Astrocyte (in vitro differentiated cells and primary cell): ENCODE results near the gene TFAP2D. TPM values are rescaled to one million over a fixed set of nuclear protein-coding genes. Genes with fewer than 3 reads are reported as not detected.

Source experiments
- DNase-seq: peaks from one replicate; pipeline ENCODE4 v3.0.0-alpha.2; 2010; ENCODE audit warnings: low read depth
- FAIRE-seq: peaks from 2 replicates; lab custom pipeline; 2011; peaks lifted over from hg19 to GRCh38; lab: Jason Lieb, UNC
- H2AFZ ChIP-seq: 2 replicates; pipeline ENCODE4 v1.6.0; 2012; ENCODE audit warnings: low read depth, low read length, inconsistent platforms
- H3K27ac ChIP-seq: 2 replicates; pipeline ENCODE4 v1.5.1; 2011; ENCODE audit warnings: low read depth, low read length, inconsistent platforms
- H3K27me3 ChIP-seq: 2 replicates; pipeline ENCODE4 v1.6.0; 2011; ENCODE audit warnings: low read length, inconsistent platforms; ENCODE audit not compliant: insufficient read depth
- H3K36me3 ChIP-seq: 2 replicates; pipeline ENCODE4 v1.5.1; 2011; ENCODE audit warnings: low read length, inconsistent platforms; ENCODE audit not compliant: insufficient read depth
- H3K4me1 ChIP-seq: 2 replicates; pipeline ENCODE4 v1.5.1; 2011; ENCODE audit warnings: low read length, inconsistent platforms; ENCODE audit not compliant: insufficient read depth
- H3K4me2 ChIP-seq: 2 replicates; pipeline ENCODE4 v1.6.0; 2012; ENCODE audit warnings: low read length, inconsistent platforms
- H3K4me3 ChIP-seq: 2 replicates; pipeline ENCODE4 v1.5.1; 2011; ENCODE audit warnings: low read depth, mild to moderate bottlenecking, low read length, inconsistent platforms; ENCODE audit not compliant: insufficient read depth
- H3K79me2 ChIP-seq: 2 replicates; pipeline ENCODE4 v1.6.0; 2012; ENCODE audit warnings: mild to moderate bottlenecking, low read length, inconsistent platforms; ENCODE audit not compliant: insufficient read depth
- H3K9ac ChIP-seq: 2 replicates; pipeline ENCODE4 v1.6.0; 2012; ENCODE audit warnings: mild to moderate bottlenecking, low read length, inconsistent platforms
- H3K9me3 ChIP-seq: 2 replicates; pipeline ENCODE4 v1.5.1; 2012; ENCODE audit warnings: low read depth, mild to moderate bottlenecking, low read length, inconsistent platforms; ENCODE audit not compliant: insufficient read depth
- H4K20me1 ChIP-seq: 2 replicates; pipeline ENCODE4 v1.6.0; 2012; ENCODE audit warnings: low read length, inconsistent platforms; ENCODE audit not compliant: insufficient read depth
- H3K27ac Mint-ChIP-seq: one replicate; pipeline ENCODE4 v1.8.0; 2021; ENCODE audit warnings: mild to moderate bottlenecking, mixed read lengths; ENCODE audit not compliant: unreplicated experiment
- H3K27me3 Mint-ChIP-seq: one replicate; pipeline ENCODE4 v1.8.0; 2021; ENCODE audit warnings: low read depth, mixed read lengths; ENCODE audit not compliant: unreplicated experiment
- H3K36me3 Mint-ChIP-seq: one replicate; pipeline ENCODE4 v1.8.0; 2021; ENCODE audit warnings: low read depth, mixed read lengths; ENCODE audit not compliant: unreplicated experiment
- H3K4me1 Mint-ChIP-seq: one replicate; pipeline ENCODE4 v1.8.0; 2021; ENCODE audit warnings: low read depth, mixed read lengths; ENCODE audit not compliant: unreplicated experiment
- H3K4me3 Mint-ChIP-seq: one replicate; pipeline ENCODE4 v1.8.0; 2021; ENCODE audit warnings: mild to moderate bottlenecking, moderate library complexity, mixed read lengths; ENCODE audit not compliant: unreplicated experiment
- H3K9me3 Mint-ChIP-seq: one replicate; pipeline ENCODE4 v1.8.0; 2021; ENCODE audit warnings: mild to moderate bottlenecking, mixed read lengths; ENCODE audit not compliant: unreplicated experiment
- CTCF ChIP-seq: IDR thresholded peaks from 2 replicates; pipeline ENCODE4 v1.5.1; 2011; ENCODE audit warnings: low read depth, mild to moderate bottlenecking, inconsistent platforms, low read length, moderate library complexity; ENCODE audit not compliant: insufficient read depth
- EZH2 ChIP-seq: IDR thresholded peaks from 2 replicates; pipeline ENCODE4 v1.6.1; 2012; ENCODE audit warnings: mild to moderate bottlenecking, low read length, inconsistent platforms; ENCODE audit not compliant: insufficient read depth
- total RNA-seq: library from RNA; stranded (reverse); gene quantifications from 2 replicates; pipeline ENCODE4 v1.2.1, GENCODE V29; 2021

The TFAP2D gene
- total RNA-seq, 1 donor from 2014 or later: not detected

- H3K4me2 ChIP-seq: no peak overlapping the region
- Mint-ChIP-seq H3K4me1 (no peaks in the 10 kb centered on the region), H3K27ac (no peak overlapping the region), H3K36me3 (no peaks in the 10 kb centered on the region), H3K4me3 (no peak overlapping the region), H3K9me3 (no peaks in the 10 kb centered on the region), H3K27me3 (peaks cover 18% of the 10 kb centered on the region)
- H4K20me1 ChIP-seq: no peaks in the 10 kb centered on the region
- DNase-seq: no peak
- H3K9ac ChIP-seq: no peak overlapping the region
- TF ChIP-seq EZH2: no peak
- no peak for TF ChIP-seq CTCF
- H3K79me2 ChIP-seq: no peaks in the 10 kb centered on the region
- H3K4me1 ChIP-seq: no peaks in the 10 kb centered on the region
- no peak overlapping the region for H3K4me3 ChIP-seq
- H3K27ac ChIP-seq: no peak overlapping the region
- no peaks in the 10 kb centered on the region for H3K36me3 ChIP-seq
- no peak for FAIRE-seq
- no peak overlapping the region for H2AFZ ChIP-seq
- H3K9me3 ChIP-seq: no peaks in the 10 kb centered on the region
- H3K27me3 ChIP-seq: no peaks in the 10 kb centered on the region
Observed at GRCh38 chr6:50734488-50734887, 21.2 kb downstream of the TFAP2D start.

- no peak overlapping the region for H3K27ac ChIP-seq
- FAIRE-seq (no peak), DNase-seq (no peak)
- H3K27me3 ChIP-seq: no peaks in the 10 kb centered on the region
- H3K9ac ChIP-seq: no peak overlapping the region
- Mint-ChIP-seq H3K4me3 (no peak overlapping the region), H3K9me3 (no peaks in the 10 kb centered on the region), H3K27me3 (peaks cover 3% of the 10 kb centered on the region), H3K36me3 (no peaks in the 10 kb centered on the region), H3K4me1 (no peaks in the 10 kb centered on the region), H3K27ac (no peak overlapping the region)
- no peaks in the 10 kb centered on the region for H3K9me3 ChIP-seq
- no peaks in the 10 kb centered on the region for H3K36me3 ChIP-seq
- no peaks in the 10 kb centered on the region for H4K20me1 ChIP-seq
- no peak overlapping the region for H2AFZ ChIP-seq
- no peaks in the 10 kb centered on the region for H3K4me1 ChIP-seq
- H3K4me2 ChIP-seq: no peak overlapping the region
- TF ChIP-seq CTCF (no peak), EZH2 (no peak)
- H3K79me2 ChIP-seq: no peaks in the 10 kb centered on the region
- no peak overlapping the region for H3K4me3 ChIP-seq
Observed at GRCh38 chr6:50742161-50742560, 28.8 kb downstream of the TFAP2D start.

- FAIRE-seq (no peak), DNase-seq (no peak)
- H3K27ac Mint-ChIP-seq: no peak overlapping the region
- no peak overlapping the region for H3K4me3 Mint-ChIP-seq
- no peak overlapping the region for H3K4me3 ChIP-seq
- H3K9me3 ChIP-seq: no peaks in the 10 kb centered on the region
- H3K36me3 Mint-ChIP-seq: no peaks in the 10 kb centered on the region
- no peaks in the 10 kb centered on the region for H3K4me1 Mint-ChIP-seq
- H3K27me3 ChIP-seq: no peaks in the 10 kb centered on the region
- TF ChIP-seq CTCF (no peak), EZH2 (no peak)
- no peak overlapping the region for H3K4me2 ChIP-seq
- H3K79me2 ChIP-seq: no peaks in the 10 kb centered on the region
- H3K27ac ChIP-seq: no peak overlapping the region
- no peaks in the 10 kb centered on the region for H3K9me3 Mint-ChIP-seq
- H3K27me3 Mint-ChIP-seq: peaks cover 3% of the 10 kb centered on the region
- no peak overlapping the region for H2AFZ ChIP-seq
- H3K4me1 ChIP-seq: no peaks in the 10 kb centered on the region
- no peaks in the 10 kb centered on the region for H3K36me3 ChIP-seq
- no peaks in the 10 kb centered on the region for H4K20me1 ChIP-seq
- H3K9ac ChIP-seq: no peak overlapping the region
Observed at GRCh38 chr6:50744976-50745375, 31.6 kb downstream of the TFAP2D start.
